CD4-positive, alpha-beta T cell treated with Interferon gamma for 1 hour (primary cell): Measurements from ENCODE around the gene BBOX1.
"Not testable (repeated sequence)": the region's sequence is repeated elsewhere in the genome, so short reads cannot be mapped to it uniquely, and the experiment has no call there.

Source experiments
- DNase-seq: peaks from one replicate; pipeline ENCODE4 v3.0.0-alpha.2; 2020

The BBOX1 gene

DNA sequence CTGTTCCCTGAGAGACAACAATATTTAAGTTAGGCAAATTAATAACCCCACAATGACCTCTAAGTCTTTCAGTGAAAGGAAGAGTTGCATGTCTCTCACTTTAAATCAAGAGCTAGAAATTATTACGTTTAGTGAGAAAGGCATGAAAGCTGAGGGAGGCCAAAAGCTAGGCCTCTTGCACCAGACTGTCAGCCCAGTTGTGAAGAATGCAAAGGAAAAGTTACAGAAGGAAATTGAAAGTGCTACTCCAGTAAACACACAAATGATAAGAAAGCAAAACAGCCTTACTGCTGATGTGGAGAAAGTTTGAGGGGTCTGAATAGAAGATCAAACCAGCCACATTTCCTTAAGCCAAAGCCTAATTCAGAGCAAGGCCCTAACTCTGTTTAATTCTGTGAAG is 45.0 kb downstream of the BBOX1 start:
- DNase-seq = no peak

DNA sequence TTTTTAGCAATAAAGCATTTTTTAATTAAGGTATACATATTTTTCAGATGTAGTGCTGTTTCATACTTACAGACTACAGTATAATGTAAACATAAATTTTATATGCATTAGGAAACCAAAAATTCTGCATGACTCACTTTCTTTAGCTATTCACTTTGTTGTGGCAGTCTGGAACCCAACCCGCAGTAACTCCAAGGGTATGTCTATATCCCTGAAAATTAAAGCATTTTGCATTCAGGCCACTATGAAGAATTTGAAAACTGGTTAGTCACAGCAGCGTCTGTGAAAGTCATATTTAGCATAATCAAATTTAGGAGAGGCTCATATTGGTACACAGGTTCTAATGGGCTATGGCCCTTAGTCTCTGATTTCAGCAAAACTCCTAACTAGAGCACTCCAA is 46.8 kb downstream of the BBOX1 start:
- no peak for DNase-seq

GRCh38 chr11:27088353-27088752 is 47.7 kb downstream of the BBOX1 start:
- no peak for DNase-seq

DNA sequence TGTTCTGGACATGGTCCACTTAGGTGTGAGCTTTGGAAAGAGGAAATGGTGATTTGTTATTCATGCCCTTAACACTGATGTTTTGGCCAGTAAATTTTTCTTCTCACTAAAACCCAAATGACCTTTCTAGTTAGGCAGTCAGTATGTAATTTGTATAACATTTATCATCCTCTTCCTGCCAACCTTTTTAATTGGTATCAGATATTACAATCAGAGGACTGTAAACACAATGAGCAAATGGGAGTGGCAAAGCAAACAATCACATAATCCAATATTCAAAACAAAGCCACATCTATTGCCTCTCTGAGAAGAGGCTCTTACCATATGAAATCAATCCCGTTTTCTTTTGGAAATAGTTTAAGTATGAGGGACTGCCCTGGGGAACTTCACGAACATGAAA is 49.1 kb downstream of the BBOX1 start:
- no peak for DNase-seq

GRCh38 chr11:27090357-27090948 is 49.8 kb downstream of the BBOX1 start:
- not testable (repeated sequence) for DNase-seq

GRCh38 chr11:27094120-27094519 is 53.5 kb downstream of the BBOX1 start:
- no peak for DNase-seq

DNA sequence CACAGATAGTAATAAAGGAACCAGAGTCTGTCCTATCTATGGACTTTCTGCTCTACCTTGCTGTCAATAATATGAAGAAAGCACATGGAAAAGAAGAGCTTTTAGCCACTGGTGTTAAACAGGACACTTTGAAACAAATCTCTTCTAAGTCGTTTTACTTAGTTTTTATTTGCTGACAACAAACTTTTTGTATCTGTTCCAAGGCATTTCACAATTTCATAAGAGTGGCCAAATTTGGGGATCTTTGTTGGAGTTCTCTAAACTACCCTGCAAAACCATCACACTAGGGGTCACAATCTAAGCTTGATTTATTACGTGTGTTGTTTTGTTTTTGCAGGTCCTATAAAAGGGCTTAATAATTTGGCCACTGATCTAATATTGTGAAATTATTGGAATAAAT is 54.4 kb downstream of the BBOX1 start:
- DNase-seq = no peak

DNA sequence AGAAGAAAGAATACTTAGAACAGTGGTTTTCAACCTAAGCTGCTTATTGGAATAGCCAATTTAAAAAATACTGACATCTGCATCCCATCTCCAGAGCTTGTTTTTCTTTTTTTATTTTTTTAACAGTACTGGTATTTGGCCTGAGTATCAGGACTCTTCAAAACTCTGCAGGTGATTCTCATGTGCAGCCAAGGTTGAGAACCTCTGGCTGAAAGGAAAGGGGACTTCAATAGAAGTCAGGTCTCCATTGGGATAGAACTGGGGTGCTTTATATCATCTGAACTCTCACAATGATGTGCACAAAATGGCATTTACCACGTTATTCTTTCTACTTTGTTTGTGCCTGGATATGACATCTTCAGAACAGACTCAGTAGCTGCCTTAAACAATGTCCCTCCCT is 55.3 kb downstream of the BBOX1 start:
- no peak for DNase-seq

DNA sequence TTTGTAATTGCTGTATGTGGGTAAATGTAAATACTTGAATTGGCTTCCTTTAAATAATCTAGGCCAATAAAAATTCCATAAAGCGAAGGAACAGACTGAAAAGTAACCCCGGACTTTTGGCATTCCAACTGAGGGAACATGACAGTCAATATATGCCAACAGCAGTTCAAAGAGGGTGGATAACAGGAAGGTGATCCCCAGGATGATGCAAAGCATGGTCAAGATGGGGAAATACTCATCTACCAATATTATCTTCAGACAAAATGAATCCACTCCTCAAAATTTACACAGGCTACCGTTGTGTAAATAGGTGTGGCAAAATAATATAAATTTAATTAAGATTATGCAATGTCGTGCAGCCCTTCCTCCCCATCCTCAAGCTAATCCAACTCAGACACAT is 56.9 kb downstream of the BBOX1 start:
- no peak for DNase-seq

DNA sequence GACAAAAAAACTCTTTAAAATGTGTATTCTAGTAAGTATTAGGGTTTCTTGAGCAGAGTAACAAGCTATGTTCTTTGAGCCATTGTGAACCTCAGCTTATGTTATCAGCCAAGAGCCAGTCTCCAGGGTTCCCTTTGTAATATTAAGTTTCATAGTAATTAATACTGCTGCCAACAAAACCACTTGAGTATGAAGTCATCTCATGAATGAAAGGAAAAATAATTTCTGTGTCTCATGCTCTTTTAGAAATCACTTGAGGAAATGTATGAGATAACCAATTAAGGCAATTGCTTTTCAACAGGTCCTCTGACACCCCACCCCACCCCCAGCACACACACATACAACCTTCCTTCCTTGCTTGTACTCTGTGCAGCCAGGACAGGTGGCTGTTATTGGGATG is 59.9 kb downstream of the BBOX1 start:
- DNase-seq = no peak

- DNase-seq = no peak
Measured at GRCh38 chr11:27107548-27107947, 66.9 kb downstream of the BBOX1 start.

DNA sequence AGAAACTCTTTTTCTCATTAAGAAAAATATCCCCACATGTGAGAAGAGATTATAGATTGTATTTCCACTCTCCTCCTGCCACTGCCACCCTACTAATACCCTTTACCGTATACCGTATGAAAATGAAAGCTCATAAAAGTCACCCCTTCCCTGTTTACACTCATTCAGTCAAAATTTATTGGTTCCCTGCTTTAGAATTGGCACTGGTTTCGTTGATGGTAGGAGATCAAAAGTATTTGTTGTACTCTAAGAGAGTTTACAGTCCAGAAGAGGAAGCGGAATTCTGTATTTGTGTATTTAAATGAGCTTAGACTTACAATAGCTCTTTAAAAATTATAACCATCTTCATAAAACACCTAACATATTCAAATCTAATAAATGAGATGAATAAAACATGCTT is 68.2 kb downstream of the BBOX1 start:
- DNase-seq = no peak

DNA sequence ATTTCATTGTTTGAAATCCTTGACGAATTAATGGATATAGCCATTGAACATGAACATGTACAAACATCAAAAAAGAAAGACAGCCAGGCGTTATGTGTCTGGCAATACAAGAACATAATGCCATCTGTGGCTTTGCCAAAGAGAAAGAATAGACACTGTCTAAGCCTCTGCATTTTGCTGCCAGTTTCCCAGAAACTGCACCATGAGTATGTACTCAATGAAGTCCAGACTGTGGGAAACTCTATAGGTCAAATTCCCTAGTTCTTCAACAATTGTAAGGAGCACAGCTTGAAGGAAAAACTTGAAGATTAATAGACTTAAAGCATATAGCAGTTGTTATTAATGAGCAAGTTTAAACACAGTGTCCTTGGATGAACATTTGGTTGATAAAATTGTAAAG is 71.3 kb downstream of the BBOX1 start:
- no peak for DNase-seq

GRCh38 chr11:27112946-27113345 is 72.3 kb downstream of the BBOX1 start:
- DNase-seq = no peak

- DNase-seq = no peak
Measured at GRCh38 chr11:27115051-27115650, 74.5 kb downstream of the BBOX1 start.

GRCh38 chr11:27116684-27117083 is 76.1 kb downstream of the BBOX1 start:
- no peak for DNase-seq

DNA sequence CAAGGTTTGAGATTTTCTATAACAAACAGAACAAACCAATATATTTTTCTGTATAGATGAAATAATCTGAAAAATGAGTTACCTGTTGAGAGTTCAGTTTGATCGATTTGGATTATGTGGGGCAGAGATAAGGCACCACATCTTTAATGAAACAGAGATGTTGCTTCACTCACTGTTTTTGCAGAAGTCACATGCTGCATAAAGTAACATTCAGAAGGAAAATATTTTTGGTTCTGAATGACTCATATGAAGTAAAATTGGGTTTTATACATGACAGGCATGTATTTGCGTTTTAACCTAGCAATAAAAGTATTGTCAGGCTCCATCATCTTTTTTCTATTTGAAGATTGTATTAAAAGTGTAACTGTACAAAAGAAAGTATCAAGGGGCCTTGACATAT is 77.8 kb downstream of the BBOX1 start:
- DNase-seq = no peak

- no peak for DNase-seq
Measured at GRCh38 chr11:27118949-27119348, 78.3 kb downstream of the BBOX1 start.

DNA sequence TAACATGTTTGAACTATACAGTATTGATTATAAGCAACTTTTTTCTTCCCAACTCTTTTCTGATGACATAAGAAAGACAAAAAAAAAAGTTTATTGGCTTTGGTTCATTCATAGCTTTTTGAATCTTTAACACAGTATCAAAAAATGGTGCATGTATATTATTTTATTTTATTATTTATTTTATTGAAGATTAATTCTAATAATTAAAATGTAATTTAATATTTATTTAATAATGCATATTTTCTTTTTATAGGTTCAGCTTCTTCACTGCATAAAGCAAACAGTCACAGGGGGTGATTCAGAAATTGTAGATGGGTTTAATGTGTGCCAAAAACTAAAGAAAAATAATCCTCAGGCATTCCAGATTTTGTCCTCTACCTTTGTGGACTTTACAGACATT is 78.8 kb downstream of the BBOX1 start:
- DNase-seq = no peak

GRCh38 chr11:27120211-27120610 is 79.6 kb downstream of the BBOX1 start:
- no peak for DNase-seq

DNA sequence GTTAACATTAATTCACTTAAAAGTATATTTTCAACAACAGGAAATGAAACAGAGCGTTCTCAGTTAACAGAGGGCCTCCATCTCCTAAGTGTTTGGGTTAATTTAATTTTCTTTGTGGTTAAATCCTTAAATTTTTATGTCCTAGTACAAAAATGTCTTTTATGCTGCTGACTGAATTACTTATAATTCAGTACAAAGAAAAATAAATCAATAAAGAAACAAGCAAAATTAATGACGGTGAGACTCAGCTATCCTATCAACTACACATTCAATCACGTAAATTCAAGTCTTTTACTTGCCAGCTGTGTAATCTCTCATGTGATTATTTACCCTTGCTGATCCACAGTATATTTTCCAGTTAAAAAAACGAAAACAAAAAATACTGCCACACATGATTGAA is 81.4 kb downstream of the BBOX1 start:
- DNase-seq = no peak

- no peak for DNase-seq
Measured at GRCh38 chr11:27124514-27125264, 84.1 kb downstream of the BBOX1 start.

DNA sequence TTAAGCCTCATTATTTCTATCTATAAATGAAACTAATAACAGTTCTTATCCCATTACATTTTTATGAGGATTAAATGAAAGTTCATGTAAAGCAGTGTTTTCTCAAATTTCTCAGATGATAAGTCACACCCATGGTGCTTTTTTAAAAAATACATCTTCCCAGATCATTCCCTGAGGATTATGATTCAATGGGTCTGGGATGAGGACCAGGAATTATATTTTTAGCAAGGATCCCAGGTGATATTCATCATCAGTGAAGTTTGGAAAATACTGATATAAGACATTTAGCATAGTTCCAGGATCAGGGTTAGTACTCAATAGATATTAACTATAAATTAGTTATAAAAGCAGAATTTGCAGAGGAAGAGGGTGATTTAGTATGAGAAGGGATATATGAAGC is 89.1 kb downstream of the BBOX1 start:
- no peak for DNase-seq

- DNase-seq = no peak
Measured at GRCh38 chr11:27130806-27131205, 90.2 kb downstream of the BBOX1 start.

GRCh38 chr11:27135924-27136329 is 95.3 kb downstream of the BBOX1 start:
- not testable (repeated sequence) for DNase-seq
